GM13976 (cell line): ENCODE results near the gene SAMD4B.

Experiments
- DNase-seq: peaks from one replicate; pipeline ENCODE4 v3.0.0; 2012; ENCODE audit warnings: low spot score
- in situ Hi-C: fragments of 300-500 bp; cut with MboI; formaldehyde crosslinking; loops from one replicate; pipeline ENCODE4 v1.12.0; 2022; ENCODE audit warnings: low sequenced_read_pairs, mixed read lengths, inconsistent platforms; ENCODE audit not compliant: unreplicated experiment
- TF ChIP-seq, protein P1 (sequence below): IDR thresholded peaks from 2 replicates; pipeline ENCODE4 v1.5.1; 2012; ENCODE audit warnings: borderline replicate concordance, mild to moderate bottlenecking; ENCODE audit not compliant: insufficient read depth; ENCODE audit errors: extremely low read depth, missing control alignments, control extremely low read depth

SAMD4B gene

DNA sequence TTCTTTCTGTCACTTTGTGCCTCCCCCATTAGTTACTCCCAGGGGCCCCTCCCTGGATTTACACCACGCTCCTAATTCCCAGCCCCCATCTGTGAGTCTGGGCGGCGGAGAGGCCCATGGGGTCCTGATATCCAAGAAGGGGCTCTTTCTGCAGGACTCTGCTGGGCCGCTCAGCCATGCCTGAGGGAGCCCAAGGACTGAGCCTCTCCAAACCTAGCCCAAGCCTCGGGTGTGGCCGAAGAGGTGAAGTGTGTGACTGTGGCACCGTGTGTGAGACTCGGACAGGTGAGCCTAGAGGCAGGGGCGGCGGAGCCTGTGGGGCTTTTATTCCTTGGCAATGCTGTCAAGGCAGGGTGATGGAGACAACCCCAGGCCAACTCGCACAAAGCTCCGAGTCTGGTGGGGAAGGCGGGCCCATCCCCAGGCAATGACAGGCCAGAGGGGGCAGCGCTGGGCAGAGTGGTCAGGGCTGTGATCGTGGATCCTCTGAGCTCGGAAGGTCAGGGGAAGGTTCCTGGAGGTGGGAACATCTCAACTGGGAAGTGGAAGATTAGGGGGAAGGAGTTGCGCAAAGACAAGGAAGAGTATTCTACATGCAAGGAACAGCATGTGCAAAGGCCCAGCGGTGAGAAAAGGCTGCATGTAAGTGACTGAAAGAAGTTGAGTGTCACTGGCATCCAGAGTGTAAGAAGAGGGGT lies 71.8 kb downstream of the SAMD4B start:
- DNase-seq: no peak
- in situ Hi-C loops: no loop called here
- TF ChIP-seq, protein P1, sequence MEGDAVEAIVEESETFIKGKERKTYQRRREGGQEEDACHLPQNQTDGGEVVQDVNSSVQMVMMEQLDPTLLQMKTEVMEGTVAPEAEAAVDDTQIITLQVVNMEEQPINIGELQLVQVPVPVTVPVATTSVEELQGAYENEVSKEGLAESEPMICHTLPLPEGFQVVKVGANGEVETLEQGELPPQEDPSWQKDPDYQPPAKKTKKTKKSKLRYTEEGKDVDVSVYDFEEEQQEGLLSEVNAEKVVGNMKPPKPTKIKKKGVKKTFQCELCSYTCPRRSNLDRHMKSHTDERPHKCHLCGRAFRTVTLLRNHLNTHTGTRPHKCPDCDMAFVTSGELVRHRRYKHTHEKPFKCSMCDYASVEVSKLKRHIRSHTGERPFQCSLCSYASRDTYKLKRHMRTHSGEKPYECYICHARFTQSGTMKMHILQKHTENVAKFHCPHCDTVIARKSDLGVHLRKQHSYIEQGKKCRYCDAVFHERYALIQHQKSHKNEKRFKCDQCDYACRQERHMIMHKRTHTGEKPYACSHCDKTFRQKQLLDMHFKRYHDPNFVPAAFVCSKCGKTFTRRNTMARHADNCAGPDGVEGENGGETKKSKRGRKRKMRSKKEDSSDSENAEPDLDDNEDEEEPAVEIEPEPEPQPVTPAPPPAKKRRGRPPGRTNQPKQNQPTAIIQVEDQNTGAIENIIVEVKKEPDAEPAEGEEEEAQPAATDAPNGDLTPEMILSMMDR: peak; percentile 15

DNA sequence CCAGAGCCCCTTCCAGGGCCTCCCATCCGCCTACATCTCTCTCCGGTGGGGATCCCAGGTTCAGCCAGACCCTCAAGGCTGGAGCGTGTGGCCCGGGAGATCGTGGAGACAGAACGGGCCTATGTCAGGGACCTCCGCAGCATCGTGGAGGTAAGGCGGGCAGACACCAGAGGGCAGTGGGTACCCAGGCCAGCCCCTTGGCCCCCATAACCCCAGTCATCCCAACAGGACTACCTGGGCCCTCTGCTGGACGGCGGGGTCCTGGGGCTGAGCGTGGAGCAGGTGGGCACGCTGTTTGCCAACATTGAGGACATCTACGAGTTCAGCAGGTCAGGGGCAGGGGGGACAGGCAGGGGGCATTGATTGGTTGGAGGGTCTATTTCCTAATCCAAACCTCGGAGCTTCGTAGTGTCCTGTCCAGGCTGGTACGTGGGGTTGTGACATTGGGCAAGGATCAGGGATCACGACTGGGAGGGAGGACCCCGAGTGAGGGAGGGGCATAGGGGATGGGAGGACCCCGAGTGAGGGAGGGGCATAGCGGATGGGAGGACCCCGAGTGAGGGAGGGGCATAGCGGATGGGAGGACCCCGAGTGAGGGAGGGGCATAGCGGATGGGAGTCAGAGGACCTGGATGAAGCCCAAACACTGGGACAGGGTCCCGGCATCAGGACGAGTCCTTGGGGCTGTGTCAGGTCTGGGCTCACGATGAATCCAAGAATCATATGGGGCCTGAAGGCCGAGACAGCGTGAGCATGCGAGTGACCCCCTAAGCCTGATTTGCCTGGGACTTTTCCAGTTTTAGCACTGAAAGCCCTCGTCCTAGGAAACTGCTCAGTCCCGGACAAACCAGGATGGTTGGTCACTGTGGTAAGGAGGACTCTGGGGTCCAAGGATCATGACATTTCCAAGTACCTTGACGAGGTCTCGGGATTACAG lies 73.2 kb downstream of the SAMD4B start:
- TF ChIP-seq, protein P1: no peak
- in situ Hi-C loops: no loop called here
- DNase-seq: peak; percentile 23

GRCh38 chr19:39416152-39417120 lies 74.2 kb downstream of the SAMD4B start:
- DNase-seq: peak; percentile 17
- TF ChIP-seq, protein P1: no peak
- in situ Hi-C loops: no loop called here

DNA sequence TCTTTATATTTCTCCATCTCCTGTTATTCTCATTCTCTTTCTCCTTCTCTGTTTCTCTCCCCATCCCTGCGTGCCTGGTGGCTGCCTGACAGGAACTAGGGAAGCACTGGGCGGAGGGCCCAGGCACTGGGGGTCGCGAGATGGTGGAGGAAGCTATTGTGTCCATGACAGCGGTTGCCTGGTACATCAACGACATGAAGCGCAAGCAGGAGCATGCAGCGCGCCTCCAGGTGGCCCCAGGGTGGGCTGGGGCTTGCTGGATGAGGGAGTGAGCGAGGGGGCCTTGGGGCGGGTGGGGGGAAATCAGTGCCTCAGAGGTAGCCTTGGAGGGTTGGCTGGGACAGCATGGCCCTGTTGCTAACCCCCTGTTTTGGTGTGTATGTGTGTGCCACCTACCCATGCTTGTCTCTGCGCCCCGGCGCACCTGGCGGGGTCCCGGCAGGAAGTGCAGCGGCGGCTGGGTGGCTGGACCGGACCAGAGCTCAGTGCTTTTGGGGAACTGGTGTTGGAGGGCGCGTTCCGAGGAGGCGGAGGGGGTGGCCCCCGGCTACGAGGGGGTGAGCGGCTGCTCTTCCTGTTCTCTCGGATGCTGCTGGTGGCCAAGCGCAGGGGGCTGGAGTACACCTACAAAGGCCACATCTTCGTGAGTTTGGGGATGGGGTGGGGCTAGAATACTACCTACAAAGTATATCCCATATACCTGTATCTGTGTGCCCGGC lies 75.4 kb downstream of the SAMD4B start:
- DNase-seq: no peak
- in situ Hi-C loops: no loop called here
- TF ChIP-seq, protein P1: no peak

DNA sequence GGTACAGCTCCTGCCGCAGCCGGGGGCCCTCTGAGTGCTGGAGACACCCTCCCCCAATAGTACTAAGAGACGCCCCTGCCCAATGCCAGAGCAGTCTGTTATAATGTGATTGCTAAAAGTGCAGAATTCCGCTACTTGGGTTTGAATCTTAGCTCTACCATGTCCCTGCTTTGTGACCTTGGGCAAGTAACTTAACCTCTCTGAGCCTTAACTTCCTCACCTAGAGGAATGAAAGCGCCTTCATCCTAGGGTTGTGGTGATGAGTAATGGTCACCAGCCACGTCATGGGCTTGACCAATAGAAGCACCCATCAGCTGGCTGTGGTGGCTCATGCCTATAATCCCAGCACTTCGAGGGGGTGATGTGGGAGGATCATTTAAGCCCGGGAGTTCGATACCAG lies 76.8 kb downstream of the SAMD4B start:
- in situ Hi-C loops: no loop called here
- TF ChIP-seq, protein P1: no peak

GRCh38 chr19:39420769-39421168 lies 78.5 kb downstream of the SAMD4B start:
- in situ Hi-C loops: no loop called here
- TF ChIP-seq, protein P1: no peak
- DNase-seq: no peak

More for the DNA sequence above, 76.8 kb downstream of the SAMD4B start:
- DNase-seq: no peak
